HepG2 (cell line): ENCODE data around the gene SLC2A10. TPM values are rescaled to one million over a fixed set of nuclear protein-coding genes. Genes with fewer than 3 reads are reported as not detected.

Experiments
- ETV6 ChIP-seq: sonication (generic); formaldehyde crosslinking; conservative IDR thresholded peaks from 2 replicates; pipeline ENCODE4 v1.4.0; 2020; ENCODE audit warnings: missing genetic modification reagents
- FIP1L1 ChIP-seq: fragments of 200-400 bp; formaldehyde crosslinking; IDR thresholded peaks from 2 replicates; pipeline ENCODE4 v1.6.1; 2018; ENCODE audit warnings: low read depth, mild to moderate bottlenecking, low read length, moderate library complexity, borderline replicate concordance; ENCODE audit not compliant: insufficient read depth
- JUND ChIP-seq: sonication (generic); formaldehyde crosslinking; IDR thresholded peaks from 2 replicates; pipeline ENCODE4 v1.8.0; 2022; ENCODE audit warnings: mild to moderate bottlenecking, missing genetic modification reagents
- PBX3 ChIP-seq: sonication (generic); formaldehyde crosslinking; IDR thresholded peaks from 2 replicates; pipeline ENCODE4 v1.8.1; 2023; ENCODE audit warnings: missing genetic modification reagents, inconsistent platforms, borderline replicate concordance
- REST ChIP-seq, 2 experiments: IDR thresholded peaks; 2 replicates each; pipeline ENCODE4 v1.6.1; 2011 to 2012; ENCODE audit warnings: low read length in 2 of 2, borderline replicate concordance in 1 of 2, low read depth in 1 of 2, mild to moderate bottlenecking in 1 of 2, moderate library complexity in 1 of 2
- SMAD9 ChIP-seq: sonication (generic); formaldehyde crosslinking; IDR thresholded peaks from 2 replicates; pipeline ENCODE4 v1.5.1; 2020; ENCODE audit warnings: mild to moderate bottlenecking, missing genetic modification reagents
- TRIM24 ChIP-seq: sonication (generic); formaldehyde crosslinking; IDR thresholded peaks from 2 replicates; pipeline ENCODE4 v1.8.0; 2022; ENCODE audit warnings: mild to moderate bottlenecking, missing genetic modification reagents
- ZBTB14 ChIP-seq: sonication (generic); formaldehyde crosslinking; IDR thresholded peaks from 2 replicates; pipeline ENCODE4 v1.4.0; 2020; ENCODE audit warnings: missing genetic modification reagents
- ZBTB20 ChIP-seq: sonication (generic); formaldehyde crosslinking; IDR thresholded peaks from 2 replicates; pipeline ENCODE4 v1.8.1; 2023; ENCODE audit warnings: missing genetic modification reagents, low read depth, mild to moderate bottlenecking, borderline replicate concordance
- ZBTB49 ChIP-seq: sonication (generic); formaldehyde crosslinking; IDR thresholded peaks from 2 replicates; pipeline ENCODE4 v1.4.0; 2020; ENCODE audit warnings: missing genetic modification reagents, borderline replicate concordance
- ZMAT5 ChIP-seq: sonication (generic); formaldehyde crosslinking; IDR thresholded peaks from 2 replicates; pipeline ENCODE4 v1.5.0; 2020; ENCODE audit warnings: mild to moderate bottlenecking, low read depth, missing genetic modification reagents, borderline replicate concordance
- ZNF20 ChIP-seq: sonication (generic); formaldehyde crosslinking; IDR thresholded peaks from 2 replicates; pipeline ENCODE4 v1.4.0; 2020; ENCODE audit warnings: mild to moderate bottlenecking, moderate library complexity, missing genetic modification reagents
- ZNF607 ChIP-seq: sonication (generic); formaldehyde crosslinking; IDR thresholded peaks from 2 replicates; pipeline ENCODE4 v1.5.1; 2020; ENCODE audit warnings: missing genetic modification reagents, mild to moderate bottlenecking, borderline replicate concordance
- ZNF770 ChIP-seq: sonication (generic); formaldehyde crosslinking; IDR thresholded peaks from 2 replicates; pipeline ENCODE4 v1.5.0; 2020; ENCODE audit warnings: mild to moderate bottlenecking, missing genetic modification reagents
- ZNF792 ChIP-seq: IDR thresholded peaks from 2 replicates; pipeline ENCODE4 v1.6.1; 2016
- ZSCAN20 ChIP-seq: sonication (generic); formaldehyde crosslinking; IDR thresholded peaks from 2 replicates; pipeline ENCODE4 v1.4.0; 2020; ENCODE audit warnings: missing genetic modification reagents, mild to moderate bottlenecking, borderline replicate concordance
- polyA plus RNA-seq, 8 experiments: library from polyadenylated mRNA; depleted of rRNA in 3 of 8; stranded (reverse) in 7 of 8; unstranded in 1 of 8; fragments of >200 nt; fragmentation: Illumina TruSeq in 4 of 8; extraction: Trizol in 4 of 8; gene quantifications; 2 replicates each; pipeline versions ENCODE4 v1.2.1 to v1.2.3, GENCODE V29; 2011 to 2016; ENCODE audit warnings: low read depth in 4 of 8, missing spikeins in 1 of 8, mixed read lengths in 1 of 8; ENCODE audit not compliant: insufficient read depth in 1 of 8
- total RNA-seq, 5 experiments: library from RNA; depleted of rRNA; stranded (reverse); fragments of >200 nt; fragmentation: Illumina TruSeq; extraction: Trizol; gene quantifications; 2 replicates each; pipeline ENCODE4 v1.2.3, GENCODE V29; 2016; ENCODE audit warnings: low read depth in 1 of 5

The SLC2A10 gene
- total and polyA plus RNA-seq, 2 of the 13 experiments (the other 11 are each of a cell fraction or from before 2014, with no cell fraction given): 16.0 to 18.4 TPM

GRCh38 chr20:46674253-46675083 lies 35.0 kb upstream of the SLC2A10 start (continued):
- TF ChIP-seq SMAD9: no peak
- no peak for TF ChIP-seq TRIM24
- TF ChIP-seq ZBTB49 (CRISPR knock-in tag): 0 out of 2 replicates have a peak, but pooled peaks have one; percentile 3
- peak; percentile 86 for TF ChIP-seq ZBTB14
- TF ChIP-seq FIP1L1: no peak
- peak; percentile 90; the same call in 1 of the 2 replicates for TF ChIP-seq ETV6
- TF ChIP-seq ZNF770 (CRISPR knock-in tag): peak; percentile 69; the same call in 1 of the 2 replicates
- TF ChIP-seq PBX3 (CRISPR knock-in tag): no peak
- TF ChIP-seq ZBTB20: peak; percentile 65; the same call in 1 of the 2 replicates
- TF ChIP-seq ZNF20 (CRISPR knock-in tag): peak; percentile 93; the same call in 1 of the 2 replicates
- TF ChIP-seq ZNF792 (CRISPR knock-in tag): peak; percentile 50
- no peak for TF ChIP-seq ZMAT5 (CRISPR knock-in tag)
- TF ChIP-seq ZNF607 (CRISPR knock-in tag): peak; percentile 82; the same call in 1 of the 2 replicates
- TF ChIP-seq ZSCAN20 (CRISPR knock-in tag): no peak
- peak in 1 of 2 experiments; percentile 47; a peak in 2 of 4 replicates for TF ChIP-seq REST (IDR thresholded peaks at IDR 0.05; ENCODE audit: borderline replicate concordance in 1 of 2, low read depth in 1 of 2, low read length in 2 of 2)
- TF ChIP-seq JUND (CRISPR knock-in tag): peak; percentile 52
